COR-L47 (cell line): ENCODE measurements around the gene MOV10L1.
"Not testable (repeated sequence)": the region's sequence is repeated elsewhere in the genome, so short reads cannot be mapped to it uniquely, and the experiment has no call there.

Experiments
- DNase-seq: peaks from one replicate; lab custom pipeline; 2025; lab: John Stamatoyannopoulos, UW

Gene MOV10L1

DNA sequence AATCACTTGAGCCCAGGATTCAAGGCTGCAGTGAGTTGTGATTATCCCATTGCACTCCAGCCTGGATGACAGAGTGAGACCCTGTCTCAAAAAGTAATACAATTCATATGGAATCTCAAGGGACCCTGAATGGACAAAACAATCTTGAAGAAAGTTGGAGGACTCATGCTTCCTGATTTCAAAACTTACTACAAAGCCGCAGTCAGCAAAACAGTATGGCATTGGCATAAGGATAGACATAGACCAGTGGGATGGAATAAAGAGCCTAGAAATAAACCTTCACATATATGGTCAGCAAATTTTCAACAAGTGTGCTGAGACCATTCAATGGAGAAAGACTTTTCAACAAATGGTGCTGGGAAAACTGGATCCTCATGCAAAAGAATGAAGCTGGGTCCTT lies 113.5 kb downstream of the MOV10L1 start:
- no peak for DNase-seq

DNA sequence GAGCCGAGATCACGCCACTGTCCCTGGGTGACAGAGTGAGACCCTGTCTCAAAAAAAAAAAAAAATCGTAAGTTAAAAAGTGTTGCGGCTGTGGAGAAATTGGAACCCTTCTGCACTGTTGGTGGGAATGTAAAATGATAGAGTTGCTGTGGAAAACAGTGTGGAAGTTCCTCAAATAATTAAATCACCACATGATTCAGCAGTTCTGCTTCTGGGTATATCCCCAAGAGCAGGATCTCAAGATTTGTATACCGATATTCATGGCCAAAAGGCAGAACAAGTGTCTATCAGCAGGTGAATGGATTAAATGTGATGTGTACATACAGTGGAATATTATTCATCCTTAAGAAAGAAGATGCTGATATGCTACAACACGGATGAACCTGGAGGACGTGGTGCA lies 114.8 kb downstream of the MOV10L1 start:
- DNase-seq = no peak

DNA sequence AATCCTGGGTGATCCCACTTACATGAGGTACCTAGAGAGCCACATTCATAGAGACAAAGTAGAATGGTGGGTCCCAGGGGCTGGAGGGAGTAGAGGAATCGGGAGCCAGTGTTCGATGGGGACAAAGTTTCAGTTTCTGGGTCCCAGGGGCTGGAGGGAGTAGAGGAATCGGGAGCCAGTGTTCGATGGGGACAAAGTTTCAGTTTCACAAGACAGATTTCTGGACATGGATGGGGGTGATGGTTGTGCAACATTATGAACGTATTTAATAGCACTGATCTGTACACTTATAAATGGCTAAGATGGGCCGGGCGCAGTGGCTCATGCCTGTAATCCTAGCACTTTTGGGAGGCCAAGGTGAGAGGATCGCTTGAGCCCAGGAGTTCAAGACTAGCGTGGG lies 115.2 kb downstream of the MOV10L1 start:
- DNase-seq = not testable (repeated sequence)

DNA sequence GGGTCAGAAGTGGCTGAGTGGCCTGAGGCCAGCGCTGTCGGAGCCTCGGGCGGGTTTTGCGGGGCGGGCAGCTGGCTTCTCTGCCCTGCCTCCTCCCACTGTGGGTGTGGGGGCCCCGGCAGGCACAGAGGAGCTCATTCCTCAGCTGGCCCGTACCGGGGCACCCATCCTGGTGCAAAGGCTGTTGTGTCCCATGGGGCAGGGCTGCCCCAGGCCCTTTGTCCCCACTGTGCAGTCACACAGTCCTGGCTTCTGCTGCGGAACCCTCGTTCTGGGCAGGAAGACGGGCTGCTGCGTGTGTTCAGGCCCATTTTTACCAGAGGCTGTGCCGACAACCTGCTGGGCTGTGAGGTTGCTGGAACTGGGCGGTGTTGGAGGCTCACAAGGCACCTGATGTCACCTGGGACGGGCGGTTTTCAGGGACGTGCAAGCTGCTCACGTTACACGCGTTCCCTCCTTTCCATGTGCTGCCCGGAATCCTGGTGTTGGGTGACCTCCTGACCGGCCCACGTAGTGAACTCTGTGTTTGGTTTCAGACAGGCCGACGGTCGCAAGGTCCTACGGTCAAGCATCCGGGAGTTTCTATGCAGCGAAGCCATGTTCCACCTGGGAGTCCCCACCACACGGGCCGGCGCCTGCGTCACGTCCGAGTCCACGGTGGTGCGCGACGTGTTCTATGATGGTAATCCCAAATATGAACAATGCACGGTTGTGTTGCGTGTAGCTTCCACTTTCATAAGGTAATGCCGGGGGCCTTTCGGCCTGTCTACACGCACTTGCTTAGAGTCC lies 116.2 kb downstream of the MOV10L1 start:
- no peak for DNase-seq

DNA sequence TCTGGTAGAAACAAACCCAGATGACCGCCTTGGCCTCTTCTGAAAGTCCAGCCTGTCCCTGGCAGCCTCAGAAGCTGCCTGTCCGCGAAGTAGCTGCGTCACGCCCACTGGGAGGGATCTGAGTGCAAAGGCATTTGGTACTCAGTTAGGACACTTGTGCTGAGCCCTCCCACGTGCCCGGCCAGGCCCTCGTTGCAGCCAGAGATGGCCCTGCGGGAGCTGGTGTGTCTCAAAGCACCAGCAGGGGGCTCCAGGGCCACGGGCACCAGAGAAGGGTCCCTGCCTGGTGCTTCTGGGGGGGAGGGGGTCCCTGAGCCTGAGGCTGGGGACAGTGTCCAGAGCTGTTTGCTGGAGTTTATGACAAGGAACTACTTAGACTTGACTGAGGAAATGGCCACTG lies 116.8 kb downstream of the MOV10L1 start:
- no peak for DNase-seq

DNA sequence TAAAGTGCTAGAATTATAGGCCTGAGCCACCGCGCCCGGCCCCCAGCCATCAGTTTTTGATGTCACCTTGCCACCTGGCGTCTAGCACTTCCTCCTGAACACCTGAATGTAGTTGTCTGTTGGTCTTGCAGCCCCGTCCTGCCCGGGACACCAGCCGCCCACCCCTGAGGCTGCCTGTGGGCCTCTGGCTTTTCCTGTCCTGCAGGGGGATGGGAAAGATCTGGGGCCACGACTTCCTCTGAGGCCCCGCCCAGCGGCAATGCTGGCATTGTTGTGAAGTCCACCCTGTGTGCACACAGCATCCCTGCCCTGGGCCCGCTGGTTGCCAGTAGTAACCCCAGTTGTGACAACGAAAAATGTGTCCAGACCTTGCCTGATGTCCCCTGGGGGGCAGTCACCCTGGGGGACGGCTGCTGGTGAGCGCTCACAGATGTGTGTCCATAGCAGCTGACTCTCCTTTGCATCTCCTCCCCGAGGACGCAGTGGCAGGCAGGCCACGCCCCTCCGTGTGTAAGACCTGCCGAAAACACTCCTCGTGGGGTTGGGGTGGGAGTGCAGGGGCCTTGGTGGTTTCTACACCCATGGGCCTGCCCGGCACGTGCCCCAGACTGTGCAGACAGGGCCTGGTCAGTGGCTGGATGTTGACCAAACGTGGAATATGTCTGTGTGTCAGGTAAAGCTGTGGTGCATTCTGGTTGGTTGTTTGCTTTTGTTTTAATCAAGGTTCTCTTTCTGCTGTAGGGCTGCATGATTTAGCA lies 117.8 kb downstream of the MOV10L1 start:
- no peak for DNase-seq

DNA sequence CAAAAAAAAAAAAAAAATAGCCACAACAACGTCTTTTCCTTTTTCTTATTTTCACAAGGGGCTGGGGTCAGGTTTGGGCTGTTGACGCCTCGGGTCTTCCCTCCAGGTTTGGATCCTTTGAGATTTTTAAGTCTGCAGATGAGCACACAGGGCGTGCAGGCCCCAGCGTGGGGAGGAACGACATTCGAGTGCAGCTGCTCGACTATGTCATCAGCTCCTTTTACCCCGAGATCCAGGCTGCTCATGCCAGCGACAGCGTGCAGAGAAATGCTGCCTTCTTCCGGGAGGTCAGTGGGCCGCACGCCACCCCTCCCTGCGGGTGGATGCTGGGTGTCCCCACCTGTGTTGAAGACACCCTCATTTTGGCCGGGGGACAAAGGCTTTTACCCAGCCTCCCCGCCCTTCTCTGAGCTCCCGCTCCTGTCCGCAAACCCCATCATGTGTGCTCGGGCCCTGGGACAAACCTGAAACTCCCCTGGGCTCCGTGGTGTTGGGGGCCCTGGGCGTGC lies 118.7 kb downstream of the MOV10L1 start:
- DNase-seq = no peak

DNA sequence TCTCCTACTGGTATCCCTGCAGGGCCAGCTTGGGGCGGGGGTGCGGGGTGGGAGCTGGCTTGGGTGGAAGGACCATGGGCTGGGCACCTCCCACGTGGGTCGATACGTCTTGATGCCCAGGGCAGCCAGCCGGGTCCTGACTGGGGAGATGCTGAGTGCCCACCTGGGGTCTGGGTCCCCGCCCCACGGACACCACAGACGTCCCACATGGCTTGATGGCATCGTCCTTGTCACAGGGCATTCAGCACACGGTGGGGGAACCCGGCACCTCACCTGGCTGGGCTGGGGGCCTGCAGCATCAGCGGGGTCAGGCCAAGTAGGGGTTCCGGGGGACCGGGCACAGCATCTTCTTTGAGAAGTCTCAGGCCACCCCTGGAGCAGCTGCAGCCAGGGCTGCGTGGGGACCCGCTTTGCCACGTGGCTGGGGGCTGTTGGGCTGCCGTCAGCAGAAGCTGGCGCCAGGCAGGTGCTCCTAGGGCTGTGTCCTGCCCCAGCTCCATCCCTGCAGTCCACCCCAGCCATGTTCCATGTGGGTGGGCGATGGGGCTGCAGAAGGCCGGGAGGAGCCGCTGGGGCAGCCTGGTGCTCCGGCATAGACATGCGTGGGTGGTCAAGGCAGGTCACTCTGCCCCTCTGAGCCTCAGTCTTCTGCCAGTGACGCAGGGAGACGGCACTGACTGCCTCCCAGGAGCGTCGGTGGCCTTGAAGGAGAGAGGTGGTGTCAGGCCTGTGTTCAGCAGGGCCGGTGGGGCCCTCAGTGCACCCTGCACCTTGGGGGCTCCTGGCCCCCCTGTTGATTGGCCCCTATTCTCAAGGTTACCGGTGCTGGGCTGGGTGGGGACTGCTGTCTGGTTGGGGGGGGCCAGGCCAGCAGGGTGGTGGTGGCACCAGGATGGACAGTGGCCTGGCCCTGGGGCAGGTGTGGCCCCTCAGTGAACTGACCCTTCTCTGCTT lies 119.4 kb downstream of the MOV10L1 start:
- no peak for DNase-seq

DNA sequence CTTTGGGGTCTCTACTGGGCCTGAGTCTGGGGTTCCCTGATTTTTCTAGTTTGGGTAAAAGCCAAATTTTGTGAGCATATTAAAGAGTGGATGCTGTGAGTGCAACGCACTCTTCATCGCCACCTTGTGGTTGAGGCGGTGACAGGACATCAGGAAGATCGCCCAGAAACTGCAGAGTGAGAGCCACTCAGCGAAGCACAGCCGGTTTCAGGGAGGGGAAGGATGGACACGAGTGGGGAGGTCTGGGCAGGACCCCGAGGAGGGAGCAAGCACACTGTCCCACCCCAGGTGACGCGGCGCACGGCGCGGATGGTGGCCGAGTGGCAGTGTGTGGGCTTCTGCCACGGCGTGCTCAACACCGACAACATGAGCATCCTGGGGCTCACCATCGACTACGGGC lies 120.1 kb downstream of the MOV10L1 start:
- no peak for DNase-seq

DNA sequence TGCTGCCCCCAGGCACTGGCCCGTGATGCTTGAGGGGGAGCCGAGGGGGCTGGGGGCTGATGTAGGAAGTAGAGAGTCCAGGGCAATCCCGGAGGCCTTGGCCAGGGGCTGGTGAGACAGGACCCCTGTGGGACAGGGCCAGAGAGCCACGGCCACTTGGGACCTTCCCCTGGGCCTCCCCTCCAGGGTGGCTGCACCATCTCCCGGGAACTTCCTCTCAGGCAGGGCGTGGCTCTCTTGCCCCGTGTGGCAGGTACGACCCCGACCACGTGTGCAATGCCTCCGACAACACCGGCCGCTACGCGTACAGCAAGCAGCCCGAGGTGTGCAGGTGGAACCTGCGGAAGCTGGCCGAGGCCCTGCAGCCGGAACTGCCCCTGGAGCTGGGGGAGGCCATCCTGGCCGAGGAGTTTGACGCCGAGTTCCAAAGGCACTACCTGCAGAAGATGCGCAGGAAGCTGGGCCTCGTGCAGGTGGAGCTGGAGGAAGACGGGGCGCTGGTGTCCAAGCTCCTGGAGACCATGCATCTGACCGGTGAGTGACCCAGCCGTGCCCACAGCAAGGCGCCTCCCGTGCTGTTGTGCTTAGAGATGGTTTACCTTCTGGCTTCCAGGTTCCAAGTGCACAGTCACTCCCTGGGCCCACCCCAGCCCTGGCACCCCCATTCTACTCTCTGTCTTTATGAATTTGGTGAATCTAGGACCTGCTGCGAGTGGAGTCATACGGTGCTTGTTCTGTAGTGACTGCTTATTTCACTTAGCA lies 120.8 kb downstream of the MOV10L1 start:
- no peak for DNase-seq

DNA sequence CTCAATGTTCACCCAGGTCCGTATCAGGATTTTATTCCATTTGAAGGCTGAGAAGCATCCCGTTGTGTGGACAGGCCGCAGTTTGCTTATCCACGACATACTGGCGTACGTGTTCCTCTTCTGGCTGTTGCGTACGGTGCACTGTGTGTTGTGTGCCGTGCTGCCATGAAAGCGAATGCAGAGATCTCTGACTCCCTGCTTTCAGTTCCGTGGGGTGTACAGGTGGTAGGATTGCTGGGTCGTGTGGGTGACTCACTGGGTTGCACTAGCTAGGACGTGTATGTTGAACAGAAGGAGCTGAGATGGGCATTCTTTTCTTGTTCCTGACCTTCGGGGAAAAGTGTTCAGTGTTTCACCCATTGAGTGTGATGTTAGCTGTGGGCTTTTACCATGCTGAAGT lies 121.3 kb downstream of the MOV10L1 start:
- no peak for DNase-seq
